ENCODE results near the gene KCNMA1. TPM values are rescaled to one million over a fixed set of nuclear protein-coding genes. Genes with fewer than 3 reads are reported as not detected.

KCNMA1 gene
- total RNA-seq, 1 donor from 2014 or later: 2.5 TPM

DNA sequence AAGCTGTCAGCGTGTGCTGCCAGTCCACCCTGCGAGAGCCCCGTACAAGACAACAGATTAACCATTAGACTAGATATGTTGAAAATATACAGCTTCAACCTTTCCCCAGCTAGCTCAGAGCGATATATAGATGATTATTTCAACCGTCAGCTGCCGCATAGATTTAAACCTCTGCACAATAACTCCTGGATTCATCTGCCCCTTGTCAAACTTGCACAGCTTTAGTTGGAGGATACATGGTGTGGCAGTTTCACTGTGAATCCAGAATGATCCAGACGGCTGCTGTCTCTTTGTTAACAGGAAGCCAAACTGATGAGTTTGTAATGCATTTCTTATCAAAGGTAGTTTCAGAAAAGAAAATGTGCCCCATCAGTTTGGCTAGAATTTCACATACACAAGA lies 659.7 kb downstream of the KCNMA1 start:
- intact Hi-C loops (cut with micrococcal nuclease): no loop called here
- no peak for ATAC-seq
- no peak for DNase-seq

DNA sequence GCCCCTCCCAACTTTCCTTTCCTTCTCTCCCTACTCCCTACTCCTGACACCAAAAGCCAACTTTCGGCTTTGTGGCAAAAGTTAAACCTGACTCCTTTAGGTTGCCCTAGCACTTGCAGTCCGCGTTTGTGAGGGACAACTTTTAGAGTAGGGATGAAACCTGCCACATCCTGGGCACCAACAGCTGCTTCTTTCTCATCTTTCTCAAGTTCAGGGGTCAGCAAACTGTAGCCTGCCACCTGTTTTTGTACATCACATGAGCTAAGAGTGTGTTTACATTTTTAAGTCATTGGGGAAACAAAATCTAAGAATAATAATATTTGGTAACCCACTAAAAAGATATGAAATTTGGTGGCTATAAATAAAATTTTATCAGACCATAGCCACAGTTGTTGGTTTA lies 660.6 kb downstream of the KCNMA1 start:
- DNase-seq: no peak
- no peak for ATAC-seq
- intact Hi-C loops (cut with micrococcal nuclease): no loop called here

DNA sequence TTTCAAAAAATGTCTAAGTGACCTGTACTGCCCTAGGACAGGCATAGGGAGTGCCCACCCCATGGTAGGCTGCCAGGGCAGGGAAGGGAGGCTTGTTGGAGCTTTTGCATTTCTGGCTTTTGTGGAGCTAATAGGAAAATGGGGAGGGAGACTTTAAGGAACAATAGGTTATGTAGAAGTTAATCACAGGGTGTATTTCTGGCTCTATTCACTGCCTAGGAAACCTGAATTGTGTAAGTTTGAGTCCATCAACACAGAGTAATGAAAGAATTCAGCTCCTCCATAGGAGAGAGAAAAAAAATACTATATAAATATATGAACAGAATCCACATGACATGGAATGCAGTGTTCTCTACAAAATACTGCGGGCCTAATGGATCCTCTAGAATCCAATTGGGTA lies 661.5 kb downstream of the KCNMA1 start:
- DNase-seq (no peak), ATAC-seq (no peak)
- intact Hi-C loops (cut with micrococcal nuclease): no loop called here

DNA sequence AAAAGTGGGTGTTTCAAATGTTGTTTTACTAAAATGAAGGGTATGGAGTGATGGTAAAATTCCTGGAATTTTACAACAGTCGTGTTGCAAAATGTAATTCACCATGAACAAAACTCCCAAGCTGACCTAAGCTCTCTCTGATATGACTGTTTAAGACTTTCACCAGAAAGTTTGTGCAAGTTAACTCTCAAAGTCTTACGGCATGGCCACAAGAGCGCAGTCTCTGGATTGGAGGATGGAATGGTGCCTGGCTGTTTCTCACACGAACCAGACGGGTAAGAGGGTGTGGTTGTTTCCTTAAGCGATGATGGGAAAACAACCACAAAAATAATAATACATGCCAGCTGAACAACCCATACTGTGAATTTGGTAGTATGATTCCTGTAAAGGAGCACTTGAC lies 662.5 kb downstream of the KCNMA1 start:
- ATAC-seq: no peak
- no peak for DNase-seq
- intact Hi-C loops (cut with micrococcal nuclease): no loop called here

DNA sequence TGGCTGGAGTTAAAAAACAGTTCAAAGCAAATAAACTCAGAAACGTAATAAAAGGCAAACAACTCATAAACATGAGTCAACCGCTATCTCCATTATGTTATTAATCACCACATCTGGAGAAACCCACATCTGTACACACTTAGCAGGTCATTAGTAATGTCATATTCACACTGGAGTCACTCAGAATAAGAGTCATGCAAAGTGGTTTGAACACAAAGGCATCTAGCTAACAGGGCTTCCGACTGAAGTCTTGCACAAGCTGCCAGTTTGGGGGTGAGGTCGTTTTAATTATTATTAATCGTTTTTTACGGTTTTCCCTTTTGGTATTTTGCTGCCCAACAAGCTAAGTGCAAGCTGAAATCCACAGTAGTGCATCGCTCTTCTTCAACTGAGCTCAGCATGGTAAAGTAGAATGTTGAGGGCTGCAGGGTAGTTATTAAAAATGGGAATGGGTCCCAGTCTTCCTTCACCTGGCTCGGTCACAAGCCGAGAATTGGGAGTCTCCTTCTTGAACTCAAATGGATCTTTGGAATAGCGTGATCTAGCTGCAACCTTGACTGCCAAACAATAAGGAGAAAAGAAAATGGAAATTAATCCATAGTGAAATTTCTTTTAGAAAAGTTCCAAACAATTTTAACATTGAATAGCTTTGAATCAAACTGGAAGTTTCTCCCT lies 663.5 kb downstream of the KCNMA1 start:
- ATAC-seq (no peak), DNase-seq (no peak)
- intact Hi-C loops (cut with micrococcal nuclease): no loop called here

DNA sequence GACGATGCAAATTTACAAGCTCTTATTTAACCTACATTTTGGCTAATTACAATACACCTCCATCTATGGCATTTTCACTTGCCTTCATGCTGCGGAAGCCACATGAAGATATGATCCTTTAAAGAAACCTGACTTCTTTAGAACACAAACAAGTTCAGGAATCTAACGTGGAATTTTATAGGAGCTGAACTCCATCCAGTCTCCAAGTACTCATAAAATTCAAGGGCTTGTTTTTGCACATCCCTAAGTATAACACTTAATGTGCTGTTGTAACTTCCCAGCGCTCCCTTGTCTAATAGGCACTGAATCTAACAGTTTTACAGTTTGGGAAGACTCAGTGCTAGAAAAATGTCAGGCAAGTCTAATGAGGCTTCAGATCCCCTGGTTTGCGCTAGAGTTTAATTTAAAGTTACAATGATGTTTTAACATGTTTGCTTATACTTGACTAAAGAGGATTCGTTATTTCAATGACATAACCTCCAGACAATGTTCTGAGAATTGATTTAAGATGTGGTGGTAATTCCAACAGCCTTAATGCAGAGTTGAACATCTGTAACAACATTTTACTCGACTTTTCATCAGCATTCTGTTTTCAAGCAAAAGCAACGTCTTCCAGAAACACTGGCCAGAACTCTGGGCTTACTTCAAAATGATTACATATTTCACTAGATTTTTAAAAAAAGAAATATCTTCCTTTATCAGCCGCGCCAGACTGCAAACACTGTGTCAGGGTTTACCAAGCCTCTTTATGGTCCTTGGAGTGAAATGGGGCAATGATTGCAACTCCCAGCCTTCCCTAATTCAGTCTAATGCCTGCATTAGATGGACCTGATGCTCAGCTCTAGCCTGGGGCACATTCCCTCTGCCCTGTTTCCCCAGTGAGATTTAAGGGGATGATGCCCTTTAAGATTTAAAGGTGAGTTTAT lies 664.3 kb downstream of the KCNMA1 start:
- peak; percentile 14 for ATAC-seq
- DNase-seq: no peak
- intact Hi-C loops (cut with micrococcal nuclease): no loop called here

DNA sequence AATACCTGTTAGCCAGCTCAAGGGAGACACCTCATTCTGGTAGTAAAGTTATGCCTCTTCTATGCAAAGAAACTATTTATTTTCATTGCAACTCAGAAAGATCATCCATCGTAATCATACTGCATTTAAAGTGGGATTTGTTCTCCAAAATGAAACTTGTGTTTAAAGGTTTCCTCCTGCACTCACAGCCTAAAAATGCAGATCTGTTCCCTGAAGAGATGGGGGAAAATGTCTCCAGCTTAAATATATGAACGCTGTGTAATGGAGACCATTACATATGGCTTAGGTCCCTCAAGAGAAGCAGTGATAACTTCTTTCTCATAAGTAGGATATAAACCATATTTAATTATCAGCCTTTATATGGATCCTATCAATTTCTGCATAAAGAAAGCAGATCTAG lies 665.1 kb downstream of the KCNMA1 start:
- DNase-seq (no peak), ATAC-seq (no peak)
- intact Hi-C loops (cut with micrococcal nuclease): no loop called here

DNA sequence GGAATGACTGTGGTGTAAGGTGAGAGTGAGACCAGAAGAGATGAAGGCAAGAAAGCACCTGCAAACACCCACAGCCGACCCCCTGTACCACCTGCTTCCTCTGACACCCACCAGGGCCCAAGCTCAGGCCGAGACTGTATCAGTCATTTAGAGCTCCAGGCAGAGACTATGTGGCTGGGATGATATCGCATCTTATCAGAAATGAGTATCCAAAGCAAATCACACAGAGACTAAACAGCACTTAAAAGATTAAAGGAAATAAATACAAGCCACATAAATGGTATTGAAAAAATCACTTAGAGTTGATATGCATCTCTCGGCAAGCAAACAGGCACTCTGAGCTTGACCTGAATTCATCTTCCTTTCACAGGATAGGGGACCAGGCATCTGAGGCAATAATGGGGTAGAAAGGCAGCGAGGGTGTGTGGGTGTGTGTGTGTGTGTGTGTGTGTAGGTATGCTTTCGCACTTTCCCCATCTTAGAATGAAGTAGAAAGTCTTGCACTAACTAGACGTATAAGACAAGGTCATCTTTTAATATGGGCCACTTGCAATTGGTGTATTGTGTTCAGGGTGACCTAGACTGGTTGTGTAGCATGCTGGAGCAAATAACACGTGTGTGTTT lies 665.9 kb downstream of the KCNMA1 start:
- DNase-seq (no peak), ATAC-seq (no peak)
- intact Hi-C loops (cut with micrococcal nuclease): no loop called here

DNA sequence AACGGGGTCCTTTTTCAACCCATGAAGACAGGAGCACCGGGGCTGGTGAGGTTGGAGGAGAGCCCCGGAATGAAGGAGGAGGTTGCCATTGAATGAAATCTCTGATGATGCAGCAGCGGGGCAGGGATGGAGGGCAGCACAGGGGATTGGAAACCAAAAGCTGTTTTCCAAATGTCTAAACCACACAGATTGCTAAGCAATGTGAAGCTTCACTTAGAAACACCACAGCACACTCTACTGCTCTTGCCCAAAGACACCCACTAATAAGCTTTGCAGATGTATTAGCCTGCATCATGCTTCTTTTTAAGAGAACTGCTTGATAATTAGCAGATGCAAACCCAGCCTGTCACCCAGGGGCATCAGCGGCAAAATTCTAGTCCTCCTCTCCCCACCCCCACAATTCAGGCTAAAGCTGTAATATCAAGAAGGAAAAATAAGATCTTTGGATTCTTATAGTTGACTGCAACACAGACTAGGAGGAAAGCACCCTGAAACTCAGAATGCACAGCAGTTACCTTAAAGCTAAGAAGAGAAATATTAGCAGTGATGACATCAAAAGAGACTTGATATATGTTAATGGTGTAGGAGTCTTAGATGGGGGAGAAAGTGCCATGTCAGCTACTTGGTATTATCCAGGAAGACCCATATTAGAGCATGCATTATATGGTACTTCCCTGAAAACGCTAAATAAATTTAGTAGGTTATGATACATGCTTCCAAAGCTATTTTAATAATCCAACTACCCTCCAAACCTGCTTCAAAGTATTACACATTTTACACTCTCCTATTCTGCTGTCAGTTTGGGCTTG lies 666.7 kb downstream of the KCNMA1 start:
- DNase-seq (no peak), ATAC-seq (no peak)
- intact Hi-C loops (cut with micrococcal nuclease): no loop called here

DNA sequence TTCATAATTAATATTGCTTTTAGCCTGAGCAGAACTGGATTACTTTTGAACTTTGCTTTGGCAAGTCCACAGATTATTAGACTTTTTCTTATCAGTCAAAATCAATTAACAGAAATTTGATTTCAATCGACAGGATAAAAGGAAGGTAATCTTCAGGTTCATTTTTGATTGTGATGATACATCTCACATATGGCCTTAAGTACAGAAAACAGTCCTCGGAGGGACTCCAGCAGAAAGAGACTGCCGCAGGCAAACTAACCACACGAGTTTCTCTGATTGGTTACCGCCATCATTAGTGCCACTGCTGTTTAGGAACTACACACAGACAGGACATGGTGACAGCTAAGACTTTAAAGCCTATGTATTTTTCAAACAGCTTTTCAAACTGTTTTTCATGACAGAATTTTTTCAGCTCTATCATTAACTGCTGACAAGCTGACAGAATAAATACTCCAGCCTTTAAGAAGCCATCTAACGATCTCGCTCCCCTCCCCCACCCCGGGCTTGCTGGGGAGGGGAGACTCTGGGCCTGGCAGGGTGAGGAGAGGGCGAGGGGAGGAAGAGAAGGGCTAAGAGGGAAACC lies 668.2 kb downstream of the KCNMA1 start:
- ATAC-seq (no peak), DNase-seq (no peak)
- intact Hi-C loops (cut with micrococcal nuclease): no loop called here

DNA sequence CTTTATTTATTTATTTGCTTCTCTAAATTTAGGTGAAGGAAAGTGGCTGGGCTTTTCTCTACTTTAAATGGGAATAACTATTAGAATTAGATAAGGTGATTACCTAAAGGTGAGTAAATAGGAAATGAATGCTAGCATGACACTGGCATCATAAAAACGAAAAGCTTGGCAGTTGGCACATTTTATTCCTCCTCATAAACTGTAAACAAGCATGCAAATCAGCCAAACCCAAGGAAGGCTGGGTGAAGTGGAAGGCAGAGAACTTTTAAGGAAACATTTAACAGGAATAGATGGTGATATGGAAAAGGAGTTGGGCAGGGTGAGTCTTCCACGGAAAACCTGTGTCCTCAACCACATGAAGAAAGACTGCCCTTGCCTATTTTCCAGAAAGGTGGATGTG lies 669.1 kb downstream of the KCNMA1 start:
- intact Hi-C loops (cut with micrococcal nuclease): no loop called here

DNA sequence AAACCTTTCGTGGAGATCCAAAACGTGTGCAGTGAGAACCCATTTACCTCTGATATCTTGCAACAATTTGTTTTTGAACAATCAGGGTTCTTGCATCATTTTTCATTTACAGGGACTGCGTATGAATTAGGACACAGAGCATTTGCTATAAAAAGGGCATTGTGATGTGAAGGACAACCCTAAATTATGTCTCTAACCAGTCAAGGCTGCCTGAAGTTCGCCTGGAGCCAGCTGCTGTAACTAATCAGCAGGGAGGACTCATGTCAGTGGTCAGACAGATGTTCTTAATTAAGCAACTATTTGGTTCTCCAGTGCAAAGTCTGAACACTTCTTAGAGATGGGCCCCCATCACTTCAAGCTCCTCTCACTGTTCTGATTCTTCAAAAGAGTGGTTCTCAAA lies 674.8 kb downstream of the KCNMA1 start:
- intact Hi-C loops (cut with micrococcal nuclease): no loop called here
- no peak for DNase-seq
- no peak for ATAC-seq

More for the DNA sequence above, 669.1 kb downstream of the KCNMA1 start:
- ATAC-seq: no peak
- DNase-seq: no peak

DNA sequence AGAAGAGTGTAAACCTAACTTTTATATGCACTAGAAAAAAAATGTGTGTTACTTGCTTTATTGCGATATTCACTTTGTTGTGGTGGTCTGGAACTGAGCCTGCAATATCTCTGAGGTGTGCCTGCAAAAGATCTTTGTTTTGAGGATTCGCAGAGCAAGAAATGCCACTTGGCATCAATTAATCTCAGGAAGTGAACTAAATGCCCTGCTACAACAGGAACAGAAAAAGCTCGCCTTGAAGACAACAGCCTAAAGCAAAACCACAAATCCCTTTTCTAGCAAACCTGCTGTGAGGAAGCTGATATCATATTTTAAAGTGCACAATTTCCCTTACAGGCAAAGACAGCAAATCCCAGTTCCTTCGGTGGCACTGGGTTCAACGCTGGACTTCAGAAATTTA lies 675.8 kb downstream of the KCNMA1 start:
- intact Hi-C loops (cut with micrococcal nuclease): no loop called here
- DNase-seq (no peak), ATAC-seq (no peak)

DNA sequence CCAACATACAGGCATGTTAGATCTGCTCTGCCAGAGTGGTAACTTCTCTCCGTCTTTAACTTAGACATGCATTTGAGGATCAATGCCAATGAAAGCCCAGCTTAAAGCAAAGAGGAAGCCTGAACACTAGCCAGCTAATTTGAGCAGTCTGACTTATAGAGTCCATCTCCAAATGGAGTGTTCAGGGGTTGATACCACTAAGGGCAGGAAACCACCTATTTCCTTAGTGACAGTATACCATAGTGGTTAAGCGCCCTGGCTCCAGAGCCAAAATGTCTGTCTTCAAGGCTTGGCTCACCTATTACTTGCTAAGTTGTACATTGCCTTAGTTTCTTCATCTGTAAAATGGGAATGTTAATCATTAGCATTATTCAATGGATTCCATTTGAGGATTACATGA lies 678.5 kb downstream of the KCNMA1 start:
- DNase-seq: no peak
- intact Hi-C loops (cut with micrococcal nuclease): no loop called here
- no peak for ATAC-seq

DNA sequence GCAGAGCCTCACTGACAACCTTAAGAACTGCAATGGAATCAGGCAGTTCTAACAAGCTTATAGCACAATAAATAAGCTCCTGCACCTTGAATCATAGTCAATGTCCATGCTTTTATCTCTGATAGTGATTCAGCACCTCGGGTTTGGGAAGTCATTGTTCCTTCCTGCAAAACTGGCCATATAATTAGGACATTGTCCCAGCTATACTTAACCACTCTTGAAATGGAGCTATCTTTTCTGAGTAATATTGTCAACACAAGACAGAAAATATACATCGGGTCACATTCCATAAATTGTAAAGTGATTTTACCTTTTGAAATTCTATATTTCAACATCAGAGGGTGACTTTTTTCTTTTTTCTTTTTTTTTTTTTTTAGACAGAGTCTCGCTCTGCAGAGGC lies 682.8 kb downstream of the KCNMA1 start:
- intact Hi-C loops (cut with micrococcal nuclease): no loop called here
- DNase-seq (no peak), ATAC-seq (no peak)

DNA sequence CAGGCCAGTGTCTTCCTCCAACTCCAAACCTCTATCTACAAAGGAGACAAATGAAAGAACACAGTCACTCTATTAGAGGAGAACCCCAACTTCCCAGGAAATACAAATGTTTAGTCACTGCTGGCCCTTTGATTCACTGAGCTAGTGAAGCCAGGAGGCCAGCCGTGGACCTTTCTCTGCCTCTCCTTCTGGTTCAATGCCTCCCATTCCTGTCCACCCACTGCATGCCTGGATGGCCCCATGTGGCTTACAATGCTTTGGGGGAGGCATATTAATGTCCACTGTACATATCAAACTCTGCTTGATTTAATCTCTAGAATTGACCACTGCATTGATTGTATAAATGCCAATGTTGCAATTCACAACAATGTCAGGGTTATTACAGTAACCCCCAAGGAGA lies 687.3 kb downstream of the KCNMA1 start:
- intact Hi-C loops (cut with micrococcal nuclease): no loop called here
- DNase-seq (no peak), ATAC-seq (no peak)

DNA sequence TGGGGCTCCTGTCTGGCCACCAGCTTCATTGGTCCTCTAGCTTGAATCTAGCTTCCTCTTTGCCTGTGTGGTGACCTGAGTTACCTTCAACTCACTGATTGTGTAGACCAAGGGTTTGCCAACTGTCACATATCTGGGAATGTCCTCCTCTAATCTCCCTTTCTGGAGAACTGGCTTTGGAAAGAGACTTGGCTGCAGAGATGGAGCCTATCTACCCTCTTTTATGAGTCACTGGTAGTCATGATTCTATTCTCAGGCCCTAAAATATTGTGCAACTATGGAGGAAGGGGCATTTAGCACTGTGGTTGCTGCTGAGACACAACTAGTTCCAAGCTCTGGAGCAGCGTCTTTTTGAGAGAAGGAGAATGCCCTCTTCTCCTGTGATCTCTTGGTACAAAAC lies 691.3 kb downstream of the KCNMA1 start:
- intact Hi-C loops (cut with micrococcal nuclease): no loop called here
- peak; percentile 97 for ATAC-seq
- no peak for DNase-seq

DNA sequence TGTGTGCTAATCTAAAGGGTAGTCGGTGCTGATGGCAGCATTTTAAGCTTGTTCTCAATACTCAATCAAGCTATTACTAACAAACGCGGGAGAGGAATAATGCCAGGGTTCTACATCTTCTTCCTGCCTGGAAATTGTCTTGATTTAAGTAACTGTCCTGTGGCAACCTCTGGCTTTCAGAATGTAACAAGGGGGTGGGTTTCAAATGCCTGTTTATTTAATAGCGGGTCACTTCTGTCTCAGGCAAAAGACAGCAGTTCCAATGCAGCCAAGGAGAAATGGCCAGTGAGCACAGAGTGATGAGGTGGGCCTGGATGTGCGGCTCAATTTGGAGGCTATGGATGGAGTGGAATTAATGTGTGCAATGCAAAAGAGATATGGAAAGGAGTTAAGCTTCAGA lies 692.4 kb downstream of the KCNMA1 start:
- intact Hi-C loops (cut with micrococcal nuclease): no loop called here
- ATAC-seq (no peak), DNase-seq (no peak)

DNA sequence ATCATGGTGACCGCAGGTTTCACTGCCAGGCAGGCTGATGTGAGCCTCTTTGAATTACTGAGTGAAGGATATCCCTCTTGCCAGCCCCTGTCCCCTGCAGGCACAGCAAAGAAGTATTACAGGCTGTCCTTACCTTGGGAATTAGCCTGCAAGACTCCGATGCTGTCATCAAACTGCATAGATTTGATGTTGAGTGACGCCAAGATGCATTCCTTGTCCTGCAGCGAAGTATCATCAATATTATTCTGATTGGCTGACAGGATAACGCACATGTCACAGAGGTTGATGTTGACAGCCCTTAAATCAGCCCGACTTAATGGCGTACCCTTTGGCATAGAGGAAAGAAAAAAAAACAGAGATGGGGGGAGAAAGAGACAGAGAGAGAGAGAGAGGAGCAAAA lies 693.0 kb downstream of the KCNMA1 start:
- ATAC-seq (no peak), DNase-seq (no peak)
- intact Hi-C loops (cut with micrococcal nuclease): no loop called here
